Fibroblast of upper back skin (primary cell): Measurements from ENCODE around the gene ITPR2.
"Not testable (repeated sequence)": the region's sequence is repeated elsewhere in the genome, so short reads cannot be mapped to it uniquely, and the experiment has no call there.

Experiments used
- DNase-seq: peaks from one replicate; pipeline ENCODE4 v3.0.0-alpha.2; 2013

Gene ITPR2

GRCh38 chr12:26620907-26621306 is 212.1 kb downstream of the ITPR2 start:
- DNase-seq, result no peak

GRCh38 chr12:26617513-26617912 is 215.5 kb downstream of the ITPR2 start:
- DNase-seq, result no peak

- peak; percentile 39 for DNase-seq
These were observed 218.9 kb downstream of the ITPR2 start for GRCh38 chr12:26614011-26614616.

- DNase-seq, result no peak
These were observed 220.8 kb downstream of the ITPR2 start for GRCh38 chr12:26612203-26612602.

GRCh38 chr12:26611598-26611997 is 221.4 kb downstream of the ITPR2 start:
- DNase-seq, result no peak

- no peak for DNase-seq
These were observed 222.2 kb downstream of the ITPR2 start for GRCh38 chr12:26610774-26611173.

GRCh38 chr12:26609986-26610385 is 223.0 kb downstream of the ITPR2 start:
- no peak for DNase-seq

- peak; percentile 61 for DNase-seq
These were observed 224.3 kb downstream of the ITPR2 start for GRCh38 chr12:26608706-26609105.

GRCh38 chr12:26608273-26608672 is 224.7 kb downstream of the ITPR2 start:
- DNase-seq, result no peak

- DNase-seq, result no peak
These were observed 226.1 kb downstream of the ITPR2 start for GRCh38 chr12:26606911-26607310.

- not testable (repeated sequence) for DNase-seq
These were observed 228.2 kb downstream of the ITPR2 start for GRCh38 chr12:26604813-26605212.

- peak; percentile 41 for DNase-seq
These were observed 233.8 kb downstream of the ITPR2 start for GRCh38 chr12:26599096-26599695.

- peak; percentile 56 for DNase-seq
These were observed 237.2 kb downstream of the ITPR2 start for GRCh38 chr12:26595806-26596205.

- peak; percentile 17 for DNase-seq
These were observed 252.4 kb downstream of the ITPR2 start for GRCh38 chr12:26580619-26581018.

GRCh38 chr12:26576266-26576665 is 256.7 kb downstream of the ITPR2 start:
- no peak for DNase-seq

- DNase-seq, result no peak
These were observed 259.6 kb downstream of the ITPR2 start for GRCh38 chr12:26573225-26573909.

- no peak for DNase-seq
These were observed 260.9 kb downstream of the ITPR2 start for GRCh38 chr12:26572137-26572536.

- no peak for DNase-seq
These were observed 261.4 kb downstream of the ITPR2 start for GRCh38 chr12:26571560-26571959.

- no peak for DNase-seq
These were observed 265.9 kb downstream of the ITPR2 start for GRCh38 chr12:26567126-26567525.

GRCh38 chr12:26566675-26567074 is 266.3 kb downstream of the ITPR2 start:
- peak; percentile 34 for DNase-seq

GRCh38 chr12:26566186-26566585 is 266.8 kb downstream of the ITPR2 start:
- DNase-seq, result no peak

GRCh38 chr12:26564391-26564790 is 268.6 kb downstream of the ITPR2 start:
- DNase-seq, result peak; percentile 62

- no peak for DNase-seq
These were observed 269.4 kb downstream of the ITPR2 start for GRCh38 chr12:26563552-26563951.

GRCh38 chr12:26557326-26557725 is 275.7 kb downstream of the ITPR2 start:
- DNase-seq, result no peak
